Activated CD4-positive, alpha-beta T cell treated with anti-CD3 and anti-CD28 coated beads, Interleukin-2, Interleukin-4, amounts not matched to agents 100 ng/mL and 50 ng/mL, durations not matched to agents 16 hours and 8 hours (primary cell): ENCODE measurements around the gene CDK13.
"Not testable (repeated sequence)": the region's sequence is repeated elsewhere in the genome, so short reads cannot be mapped to it uniquely, and the experiment has no call there.

ENCODE experiments used
- DNase-seq: peaks from one replicate; pipeline ENCODE4 v3.0.0-alpha.2; 2020; ENCODE audit warnings: low spot score

CDK13 gene

GRCh38 chr7:40148247-40148580 is 198.2 kb downstream of the CDK13 start:
- not testable (repeated sequence) for DNase-seq

- no peak for DNase-seq
These were observed 198.6 kb downstream of the CDK13 start for GRCh38 chr7:40148671-40149070.
